Right hindlimb (tissue), 1 donor: ENCODE data around the gene CNTN4.

Experiments
- DNase-seq: peaks from one replicate; pipeline ENCODE4 v3.0.0-alpha.2; 2018

Gene CNTN4

DNA sequence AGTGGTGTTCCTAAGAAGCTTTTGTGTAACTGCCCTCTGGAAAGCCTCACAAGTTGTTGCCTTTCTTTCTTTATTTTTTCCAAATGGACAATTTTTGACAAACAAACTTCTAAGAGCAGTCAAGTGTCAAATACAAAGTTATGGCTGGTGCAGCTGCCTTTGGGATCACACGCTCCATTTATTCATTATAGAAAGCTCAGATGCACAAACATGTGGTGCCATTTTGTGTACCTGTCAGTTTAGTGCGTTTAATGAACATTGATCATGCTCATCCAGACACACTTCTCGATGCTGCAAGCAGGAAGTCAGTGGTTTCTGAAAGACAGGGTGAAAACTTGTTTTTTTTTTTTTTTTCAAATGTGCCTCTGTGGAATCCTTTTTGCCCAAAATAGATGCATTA lies 324.5 kb downstream of the CNTN4 start:
- DNase-seq: no peak

GRCh38 chr3:2441558-2441957 lies 342.9 kb downstream of the CNTN4 start:
- DNase-seq: no peak

DNA sequence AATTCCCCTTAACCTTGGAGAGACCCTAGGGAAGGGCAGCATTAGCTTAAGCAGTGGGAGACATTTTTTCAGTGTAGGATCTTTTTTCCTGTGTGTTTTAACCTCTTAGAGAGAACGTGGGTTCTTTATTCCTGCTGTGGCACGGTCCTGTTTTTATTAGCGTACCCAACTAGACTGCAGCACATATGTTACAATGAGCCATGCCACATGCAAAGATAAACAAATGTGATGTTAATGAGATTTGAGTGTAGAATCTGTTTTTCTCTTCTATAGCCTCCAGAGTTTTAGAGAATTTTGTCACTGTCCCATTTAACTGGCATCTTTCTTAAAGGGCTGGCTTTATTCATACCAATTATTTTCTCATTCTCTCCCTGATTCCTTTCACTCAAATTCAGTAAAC lies 347.5 kb downstream of the CNTN4 start:
- no peak for DNase-seq

GRCh38 chr3:2452249-2452648 lies 353.6 kb downstream of the CNTN4 start:
- no peak for DNase-seq

- DNase-seq: no peak
These were observed 356.2 kb downstream of the CNTN4 start for GRCh38 chr3:2454865-2455264.

- DNase-seq: no peak
These were observed 358.1 kb downstream of the CNTN4 start for GRCh38 chr3:2456788-2457187.

GRCh38 chr3:2458816-2459215 lies 360.1 kb downstream of the CNTN4 start:
- no peak for DNase-seq

- no peak for DNase-seq
These were observed 367.2 kb downstream of the CNTN4 start for GRCh38 chr3:2465842-2466241.

- no peak for DNase-seq
These were observed 370.1 kb downstream of the CNTN4 start for GRCh38 chr3:2468816-2469215.

DNA sequence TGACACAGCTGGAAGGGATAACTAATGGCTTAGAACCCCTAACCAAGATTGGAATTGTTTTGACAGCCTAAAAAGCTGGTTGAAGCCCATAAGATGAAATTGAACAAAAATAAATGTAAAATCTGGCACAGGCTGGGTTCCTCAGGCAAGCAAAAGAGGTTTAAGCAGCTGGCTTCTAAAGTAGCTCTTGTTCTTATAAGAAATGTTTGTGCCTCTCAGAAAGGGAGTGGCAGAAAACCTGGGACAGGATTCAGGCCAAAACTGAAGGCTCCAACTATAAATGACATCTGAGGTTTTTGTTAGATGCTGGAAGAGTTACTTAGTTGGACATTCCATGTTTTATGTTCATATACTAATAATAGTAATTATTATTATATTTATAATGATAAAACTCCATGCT lies 378.3 kb downstream of the CNTN4 start:
- DNase-seq: no peak

DNA sequence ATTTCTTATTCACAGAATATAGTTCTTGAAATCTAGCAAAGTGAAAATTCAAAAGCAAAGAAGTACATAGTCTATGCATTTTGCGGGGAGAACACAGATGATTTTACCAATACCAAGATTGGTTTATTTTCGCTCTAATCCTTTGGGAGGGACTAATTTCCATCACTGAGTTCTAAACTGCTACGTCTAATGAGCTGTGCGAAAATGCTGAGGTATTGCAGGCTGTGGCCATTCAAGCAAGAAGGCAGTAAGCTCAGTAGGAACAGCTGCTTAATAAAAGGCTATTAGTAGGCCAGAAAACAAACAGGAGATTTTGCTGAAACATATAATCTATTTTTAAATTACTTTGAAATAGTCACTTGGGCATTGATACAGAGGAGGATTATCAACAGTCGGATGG lies 379.0 kb downstream of the CNTN4 start:
- no peak for DNase-seq

DNA sequence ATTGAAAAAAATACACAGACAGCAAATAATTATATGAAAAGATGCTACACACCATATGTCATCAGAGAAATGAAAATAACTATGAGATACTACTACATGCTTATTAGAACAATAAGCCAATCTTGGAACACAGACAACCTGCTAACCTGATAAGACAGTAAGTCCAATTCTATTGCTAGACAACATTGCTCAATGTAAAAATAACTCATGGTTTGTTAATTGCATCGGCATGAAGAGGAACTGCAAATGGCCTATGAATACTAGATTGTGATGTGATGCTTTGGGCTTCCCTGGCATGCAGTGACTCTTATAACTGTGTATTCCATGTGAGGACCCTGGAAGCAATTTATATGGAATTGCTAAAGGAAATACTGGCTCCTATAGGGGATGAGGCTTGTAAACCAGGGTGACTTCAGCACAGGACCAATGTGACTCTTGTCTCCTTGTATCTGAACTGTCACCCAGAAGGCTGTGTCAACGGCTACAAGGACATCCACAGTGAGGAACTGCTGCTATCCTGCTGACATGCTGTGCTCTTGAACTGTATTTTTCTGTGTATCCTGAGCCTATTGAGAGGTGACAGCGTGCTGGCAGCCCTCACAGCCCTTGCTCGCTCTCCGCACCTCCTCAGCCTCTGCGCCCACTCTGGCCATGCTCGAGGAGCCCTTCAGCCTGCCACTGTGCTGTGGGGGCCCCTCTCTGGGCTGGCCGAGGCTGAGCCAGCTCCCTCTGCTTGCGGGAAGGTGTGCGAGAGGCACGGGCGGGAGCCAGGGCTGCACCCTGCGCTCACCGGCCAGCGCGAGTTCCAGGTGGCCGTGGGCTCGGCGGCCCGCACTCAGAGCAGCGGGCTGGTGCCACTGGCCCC lies 385.7 kb downstream of the CNTN4 start:
- no peak for DNase-seq

DNA sequence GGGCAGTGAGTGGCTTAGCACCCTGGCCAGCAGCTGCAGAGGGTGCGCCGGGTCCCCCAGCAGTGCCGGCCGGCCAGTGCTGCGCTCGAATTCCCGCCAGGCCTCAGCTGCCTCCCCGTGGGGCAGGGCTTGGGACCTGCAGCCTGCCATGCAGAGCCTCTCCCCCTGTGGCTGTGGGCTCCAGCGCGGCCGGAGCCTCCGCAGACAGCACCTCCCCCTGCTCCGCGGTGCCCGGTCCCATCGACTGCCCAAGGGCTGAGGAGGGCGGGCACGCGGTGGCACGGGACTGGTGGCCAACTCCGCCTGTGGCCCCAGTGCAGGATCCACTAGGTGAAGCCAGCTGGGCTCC lies 386.3 kb downstream of the CNTN4 start:
- DNase-seq: no peak

DNA sequence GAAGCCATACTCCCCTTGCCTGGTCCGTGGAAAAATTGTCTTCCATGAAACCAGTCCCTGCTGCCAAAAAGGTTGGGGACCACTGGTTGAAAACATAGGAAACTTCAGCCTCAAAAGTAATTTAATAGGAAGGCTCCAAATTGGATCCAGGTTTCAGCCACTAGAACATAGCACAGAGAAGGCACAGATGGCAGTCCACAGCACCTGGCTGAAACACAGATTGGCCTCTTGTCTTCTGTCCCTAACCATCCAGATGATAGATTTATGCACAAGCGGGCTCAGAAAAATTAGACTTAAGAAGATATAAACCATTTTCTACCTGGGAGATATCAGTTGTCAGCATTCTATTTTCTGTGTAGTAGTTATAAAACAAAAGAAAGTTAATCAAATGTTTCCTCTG lies 397.1 kb downstream of the CNTN4 start:
- DNase-seq: no peak

DNA sequence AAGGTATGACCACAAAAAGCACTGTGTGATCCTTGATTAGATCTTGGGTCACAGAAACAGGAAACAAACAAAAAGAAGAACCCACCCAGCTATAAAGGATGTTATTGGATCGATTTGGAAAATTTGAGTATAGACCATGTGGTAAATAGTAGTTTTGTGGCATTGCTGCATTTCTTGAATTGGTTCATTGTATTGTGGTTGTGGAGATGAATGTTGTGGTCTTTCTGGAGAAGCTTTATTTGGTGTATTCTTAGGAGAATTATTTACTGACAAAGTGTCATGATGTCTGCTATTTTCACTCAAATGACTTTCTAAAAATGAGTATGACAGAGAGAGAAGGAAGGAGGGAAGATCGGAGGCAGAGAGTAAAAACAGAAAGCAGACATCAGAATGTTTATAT lies 406.2 kb downstream of the CNTN4 start:
- no peak for DNase-seq

GRCh38 chr3:2506776-2507175 lies 408.1 kb downstream of the CNTN4 start:
- no peak for DNase-seq

- DNase-seq: no peak
These were observed 412.0 kb downstream of the CNTN4 start for GRCh38 chr3:2510591-2511145.

DNA sequence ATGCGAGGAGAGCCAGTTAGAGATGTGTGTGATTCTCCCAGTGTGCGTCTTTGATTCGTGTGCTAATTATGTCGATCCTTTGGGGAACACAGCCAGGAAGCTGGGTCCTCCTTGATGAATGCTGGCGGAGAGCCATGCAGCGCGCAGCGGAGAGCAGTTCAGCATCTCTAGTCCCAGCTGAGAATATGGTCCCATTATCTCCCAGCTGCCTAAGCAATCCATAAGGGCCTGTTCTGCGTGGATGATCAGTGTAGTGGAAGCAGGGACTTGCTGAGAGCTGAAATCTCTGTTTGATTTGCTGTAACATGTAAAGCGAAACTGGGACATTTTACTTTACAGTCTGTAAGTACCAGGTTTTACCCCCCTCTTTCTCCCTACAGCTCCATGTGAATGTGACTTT lies 412.7 kb downstream of the CNTN4 start:
- DNase-seq: peak; percentile 17

- DNase-seq: peak; percentile 18
These were observed 414.2 kb downstream of the CNTN4 start for GRCh38 chr3:2512881-2513280.

DNA sequence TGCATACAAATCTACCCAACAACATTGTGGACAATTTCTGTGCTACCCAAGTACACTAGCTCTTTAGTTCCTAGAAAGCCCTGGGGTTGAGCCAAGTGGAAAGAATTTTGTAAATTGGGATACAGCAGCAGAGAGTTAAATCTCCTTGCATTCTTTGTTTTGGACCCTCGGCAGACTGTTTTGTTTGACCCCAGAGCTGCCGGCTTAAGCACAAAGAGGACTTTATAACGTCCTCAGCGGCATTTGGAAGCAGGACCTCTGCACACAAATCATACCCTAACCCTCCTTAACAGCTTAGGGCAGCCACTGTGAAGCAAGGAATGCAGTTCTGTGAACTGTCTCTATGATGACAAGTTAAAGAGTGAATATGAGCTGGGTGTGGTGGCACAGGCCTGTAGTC lies 415.3 kb downstream of the CNTN4 start:
- DNase-seq: no peak

DNA sequence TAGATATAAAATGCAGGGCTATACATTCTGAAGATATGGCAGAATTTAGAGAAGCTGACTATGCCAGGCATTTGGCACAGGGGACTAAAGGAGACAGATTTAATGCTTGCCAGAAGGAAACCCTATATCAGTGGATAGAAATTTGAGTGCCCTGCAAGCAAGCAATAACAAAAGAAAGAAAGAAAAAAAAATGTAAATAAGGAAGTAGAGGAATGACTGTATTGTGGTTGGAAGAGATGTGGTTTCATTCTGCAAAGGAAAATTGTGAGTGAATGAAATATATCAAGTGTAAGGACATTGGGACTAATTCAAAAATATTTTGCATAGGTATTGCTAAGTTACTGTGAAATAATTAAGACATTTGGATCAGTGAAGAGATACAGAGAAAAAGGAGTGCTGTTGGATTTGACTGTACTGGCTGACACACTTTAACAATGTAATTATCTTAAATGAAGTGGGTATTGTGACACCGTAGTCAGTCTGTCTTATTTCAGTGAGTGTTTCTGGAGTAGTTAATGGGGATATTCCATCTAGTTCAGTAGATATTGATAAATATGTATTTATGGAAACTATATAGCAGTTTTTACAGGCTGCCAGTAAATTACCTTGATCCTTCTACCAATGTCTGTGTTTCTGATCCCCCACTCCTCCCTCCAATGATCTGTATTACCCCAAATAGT lies 418.2 kb downstream of the CNTN4 start:
- DNase-seq: no peak

- no peak for DNase-seq
These were observed 419.0 kb downstream of the CNTN4 start for GRCh38 chr3:2517500-2518172.

- no peak for DNase-seq
These were observed 424.7 kb downstream of the CNTN4 start for GRCh38 chr3:2523281-2523836.
